Cerebellar cortex (tissue), 1 donor: ENCODE measurements around the gene DOCK3.
"Not testable (repeated sequence)": the region's sequence is repeated elsewhere in the genome, so short reads cannot be mapped to it uniquely, and the experiment has no call there.

Source experiments
- DNase-seq: peaks from one replicate; pipeline ENCODE4 v3.0.0-alpha.2; 2015; ENCODE audit warnings: low spot score

Gene DOCK3

GRCh38 chr3:50804376-50804775 lies 129.6 kb downstream of the DOCK3 start:
- not testable (repeated sequence) for DNase-seq

GRCh38 chr3:50805321-50805720 lies 130.6 kb downstream of the DOCK3 start:
- no peak for DNase-seq

GRCh38 chr3:50806031-50806430 lies 131.3 kb downstream of the DOCK3 start:
- DNase-seq: no peak

DNA sequence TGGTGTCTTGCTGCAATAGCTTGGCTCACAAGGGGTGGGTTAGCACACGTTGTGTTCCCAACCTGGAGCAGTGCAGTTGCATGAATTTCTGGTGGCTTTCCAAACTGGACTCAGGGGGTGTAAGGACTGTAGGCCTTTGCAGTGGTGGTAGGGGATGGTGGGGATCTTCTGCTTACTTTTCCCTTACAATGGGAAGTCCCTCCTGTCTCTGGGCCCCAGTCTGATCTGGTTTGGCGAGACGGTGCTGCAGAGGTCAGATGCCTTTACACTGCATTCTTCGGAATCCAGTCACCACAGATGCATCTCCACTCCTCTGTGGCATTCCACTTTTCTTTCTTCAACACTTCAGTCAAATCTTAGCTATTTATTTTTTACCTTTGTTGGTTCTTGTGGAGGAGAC lies 132.1 kb downstream of the DOCK3 start:
- DNase-seq: no peak

GRCh38 chr3:50807266-50807665 lies 132.5 kb downstream of the DOCK3 start:
- DNase-seq: no peak

DNA sequence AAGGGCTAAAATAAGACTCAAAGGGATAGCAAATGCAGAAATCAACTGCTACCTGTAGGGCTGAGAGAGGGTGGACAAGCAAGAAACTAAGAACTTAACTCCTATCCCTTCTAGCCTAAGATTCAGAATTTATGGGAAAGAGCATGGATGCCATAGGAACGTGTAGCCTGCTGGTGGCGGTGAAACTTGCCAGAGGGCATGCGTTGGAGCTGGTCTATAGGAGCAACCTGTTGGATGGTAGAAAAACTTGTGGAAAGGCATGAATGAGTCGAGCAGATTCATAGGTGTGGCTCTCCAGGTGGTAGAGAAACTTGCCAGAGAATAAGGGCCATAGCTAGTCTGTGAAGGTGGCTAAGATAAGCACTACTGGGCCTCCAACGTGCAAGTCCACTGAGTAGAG lies 137.2 kb downstream of the DOCK3 start:
- no peak for DNase-seq

DNA sequence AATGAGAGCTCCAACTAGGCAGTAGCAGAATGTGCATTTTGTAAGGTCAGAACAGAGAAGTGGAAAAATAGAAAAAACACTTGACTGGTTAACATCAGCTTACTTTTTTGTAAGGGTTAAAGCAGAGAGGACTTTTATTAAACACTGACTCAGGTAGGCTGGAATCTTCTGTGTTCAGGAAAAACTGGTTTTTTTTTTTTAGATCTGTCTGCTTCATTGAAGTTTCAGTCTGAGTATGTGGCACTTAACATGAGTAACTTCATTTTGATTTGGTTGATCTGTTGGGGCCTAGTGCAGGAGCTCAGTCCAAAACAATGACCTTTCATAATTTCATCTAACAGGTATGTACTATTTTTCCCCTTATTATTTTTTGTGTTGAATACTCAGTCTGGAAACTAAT lies 141.1 kb downstream of the DOCK3 start:
- no peak for DNase-seq

DNA sequence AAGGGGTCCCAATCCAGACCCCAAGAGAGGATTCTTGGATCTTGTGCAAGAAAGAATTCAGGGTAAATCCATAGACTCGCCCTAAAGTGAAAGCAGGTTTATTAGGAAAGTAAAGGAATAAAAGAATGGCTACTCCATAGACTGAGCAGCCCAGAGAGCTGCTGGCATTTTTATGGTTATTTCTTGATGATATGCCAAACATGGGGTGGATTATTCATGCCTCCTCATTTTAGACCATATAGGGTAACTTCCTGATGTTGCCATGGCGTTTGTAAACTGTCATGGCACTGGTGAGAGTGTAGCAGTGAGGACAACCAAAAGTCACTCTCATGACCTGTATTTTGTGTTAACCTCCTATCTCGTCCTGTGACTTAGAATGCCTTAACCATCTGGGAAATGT lies 142.2 kb downstream of the DOCK3 start:
- no peak for DNase-seq

DNA sequence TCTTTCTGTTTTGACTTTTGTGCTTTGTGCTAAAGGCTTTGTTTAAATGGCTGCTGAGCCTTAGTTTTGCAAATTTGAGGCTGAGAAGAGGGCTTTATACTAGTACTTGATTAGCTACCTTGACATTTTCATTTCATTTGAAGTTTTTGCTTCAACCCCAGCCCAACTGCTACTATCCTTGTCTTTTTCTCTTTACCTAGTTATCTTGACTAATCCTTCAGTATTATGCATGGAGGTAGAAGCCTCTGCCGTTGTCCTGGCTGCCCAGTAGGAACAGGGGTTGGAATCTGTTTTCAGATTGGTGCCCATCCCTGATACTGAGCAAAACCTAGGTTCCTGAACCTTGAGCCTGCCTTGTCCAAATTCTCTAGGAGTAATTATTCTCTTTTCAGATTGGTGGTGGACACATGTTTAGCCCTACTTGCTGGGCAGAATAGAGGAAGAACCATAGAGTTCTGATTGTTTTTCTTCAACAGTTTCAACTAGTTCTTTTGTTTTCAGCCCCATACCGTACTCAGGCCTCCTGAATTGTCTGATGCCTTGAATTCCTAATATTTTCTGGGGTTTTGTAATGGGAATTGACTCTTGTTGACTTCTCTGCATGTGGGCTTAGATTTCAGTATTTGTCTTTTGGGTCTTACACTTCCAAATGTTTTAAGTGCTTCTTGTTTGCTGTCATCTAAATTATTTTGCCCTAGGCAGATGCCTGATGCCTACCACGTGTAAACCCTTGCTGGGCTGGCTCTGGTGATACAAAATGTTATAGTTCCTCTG lies 143.2 kb downstream of the DOCK3 start:
- DNase-seq: peak; percentile 22

GRCh38 chr3:50819882-50820281 lies 145.2 kb downstream of the DOCK3 start:
- no peak for DNase-seq

GRCh38 chr3:50825841-50826240 lies 151.1 kb downstream of the DOCK3 start:
- DNase-seq: no peak

GRCh38 chr3:50830451-50830850 lies 155.7 kb downstream of the DOCK3 start:
- DNase-seq: no peak

DNA sequence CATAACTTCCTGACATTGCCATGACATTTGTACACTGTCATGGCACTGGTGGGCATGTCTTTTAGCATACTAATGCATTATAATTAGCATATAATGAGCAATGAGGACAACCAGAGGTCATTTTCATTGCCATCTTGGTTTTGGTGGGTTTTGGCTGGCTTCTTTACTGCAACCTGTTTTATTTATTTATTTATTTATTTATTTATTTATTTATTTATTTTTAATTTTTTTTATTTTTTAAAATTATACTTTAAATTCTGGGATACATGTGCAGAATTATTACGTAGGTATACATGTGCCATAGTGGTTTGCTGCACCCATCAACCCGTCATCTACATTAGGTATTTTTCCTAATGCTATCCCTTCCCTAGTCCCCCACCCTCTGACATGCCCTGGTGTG lies 156.3 kb downstream of the DOCK3 start:
- DNase-seq: not testable (repeated sequence)

DNA sequence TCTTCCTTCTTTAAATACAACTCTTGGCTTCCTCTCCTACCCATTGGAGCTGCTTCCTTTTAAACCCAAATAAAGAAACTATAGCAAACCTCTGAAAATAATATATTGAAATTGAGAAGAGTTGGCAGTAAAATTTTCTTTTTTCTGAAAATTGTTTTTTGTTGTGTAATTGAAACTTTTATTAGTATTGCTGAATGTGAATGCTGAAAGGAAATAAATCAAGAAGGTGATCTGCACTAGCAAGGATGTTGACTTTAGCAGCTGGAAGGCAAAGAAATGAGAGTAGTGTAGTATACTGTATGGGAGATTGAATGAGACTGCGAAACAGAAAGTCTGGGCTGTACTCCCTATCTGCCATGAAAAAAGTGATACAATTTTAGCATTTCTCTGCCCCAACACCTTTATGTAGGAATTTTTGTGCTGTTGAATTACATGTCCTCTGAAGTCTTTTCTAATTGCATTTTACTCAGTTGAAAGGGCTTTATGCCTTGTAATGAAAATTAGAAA lies 166.3 kb downstream of the DOCK3 start:
- DNase-seq: no peak

- no peak for DNase-seq
Observed at GRCh38 chr3:50848308-50848707, 173.6 kb downstream of the DOCK3 start.

DNA sequence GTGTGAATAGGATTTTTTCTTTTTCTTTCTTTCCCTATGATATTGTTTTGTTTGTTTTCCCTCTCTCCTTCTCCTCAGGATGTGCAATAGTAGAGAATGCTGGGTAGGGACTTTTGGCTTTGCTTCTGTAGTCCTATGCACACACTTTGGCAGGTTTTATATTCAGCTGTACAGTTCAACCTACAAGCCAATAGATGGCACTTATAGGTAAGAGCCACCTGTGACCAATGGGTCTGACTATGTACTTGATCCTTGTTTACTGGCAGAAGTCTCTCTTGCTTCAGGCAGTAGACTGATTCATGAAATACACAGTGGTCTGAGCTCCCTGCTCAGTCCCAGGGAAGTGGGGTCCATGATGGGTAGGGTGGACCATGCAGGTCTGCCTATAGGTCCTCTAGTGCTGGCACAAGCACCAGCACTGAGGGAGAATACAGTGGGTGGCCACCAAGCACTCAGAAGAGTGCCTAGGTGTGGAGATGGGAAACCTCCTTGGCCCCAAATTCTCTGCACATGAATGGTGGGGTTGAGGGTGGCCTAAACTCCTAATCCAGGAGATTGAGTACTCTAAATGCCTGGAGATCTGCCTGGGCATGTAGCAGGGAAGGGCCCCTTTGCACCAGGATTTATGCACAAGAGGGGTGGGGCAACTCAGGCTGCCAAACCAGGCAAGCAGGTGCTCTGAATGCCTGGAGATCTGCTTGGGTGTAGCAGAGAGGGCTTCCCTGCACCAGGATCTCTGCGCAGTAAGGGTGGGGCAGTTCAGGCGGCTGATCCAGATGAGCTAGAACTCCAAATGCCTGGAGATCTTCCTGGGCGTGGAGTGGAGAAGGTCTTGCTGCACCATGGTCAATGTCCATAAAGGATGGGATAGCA lies 176.1 kb downstream of the DOCK3 start:
- DNase-seq: no peak

DNA sequence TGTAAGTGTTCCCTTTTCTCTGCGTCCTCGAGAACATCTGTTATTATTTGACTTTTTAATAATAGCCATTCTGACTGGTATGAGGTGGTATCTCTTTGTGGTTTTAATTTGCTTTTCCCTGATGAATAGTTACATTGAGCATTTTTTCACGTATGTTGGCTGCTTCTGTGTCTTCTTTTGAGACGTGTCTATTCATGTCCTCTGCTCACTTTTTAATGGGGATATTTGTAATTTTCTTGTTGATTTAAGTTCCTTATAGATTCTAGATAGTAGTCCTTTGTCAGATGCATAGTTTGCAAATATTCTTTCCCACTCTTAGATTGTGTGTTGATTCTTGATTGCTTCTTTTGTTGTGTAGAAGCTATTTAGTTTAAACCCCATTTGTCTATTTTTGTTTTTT lies 179.2 kb downstream of the DOCK3 start:
- no peak for DNase-seq

- peak; percentile 8 for DNase-seq
Observed at GRCh38 chr3:50862221-50862620, 187.5 kb downstream of the DOCK3 start.

DNA sequence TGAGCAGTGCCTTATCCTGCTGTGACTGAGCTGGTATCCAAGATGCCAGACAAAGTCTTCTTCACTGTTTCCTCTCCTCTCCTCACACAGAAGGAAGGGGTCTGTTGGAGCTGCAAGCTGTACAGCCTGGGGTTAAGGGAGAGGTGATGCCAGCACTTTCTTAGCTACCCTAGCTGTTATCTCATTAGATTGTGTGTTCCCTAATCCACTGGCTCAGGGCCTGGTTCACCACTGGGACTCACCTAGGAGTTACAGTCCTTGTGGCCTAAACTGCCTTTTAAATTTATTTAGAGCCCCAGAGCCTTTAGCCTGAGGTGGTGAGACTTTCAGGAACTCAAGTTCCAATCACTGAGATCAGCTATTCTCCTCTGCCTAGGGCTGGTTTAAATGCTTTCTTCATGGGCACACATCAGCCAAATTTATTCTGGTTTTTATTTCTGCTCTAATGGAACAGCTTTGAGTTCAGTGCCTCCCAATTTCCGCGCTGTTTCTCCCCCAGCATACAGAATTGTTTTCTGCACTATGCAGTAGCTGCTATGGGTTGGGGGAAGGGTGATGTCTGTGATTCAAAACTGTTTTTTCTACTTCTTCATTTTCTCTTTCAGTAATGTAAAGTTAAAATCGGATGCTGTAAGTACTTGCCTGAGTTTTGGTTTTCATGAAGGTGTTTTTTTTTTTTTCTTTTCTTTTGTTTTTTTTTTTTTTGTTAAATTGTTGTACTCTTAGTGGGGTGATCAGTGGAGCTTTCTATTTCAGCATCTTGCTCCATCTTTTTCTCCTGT lies 198.8 kb downstream of the DOCK3 start:
- no peak for DNase-seq

GRCh38 chr3:50874876-50875275 lies 200.1 kb downstream of the DOCK3 start:
- not testable (repeated sequence) for DNase-seq

DNA sequence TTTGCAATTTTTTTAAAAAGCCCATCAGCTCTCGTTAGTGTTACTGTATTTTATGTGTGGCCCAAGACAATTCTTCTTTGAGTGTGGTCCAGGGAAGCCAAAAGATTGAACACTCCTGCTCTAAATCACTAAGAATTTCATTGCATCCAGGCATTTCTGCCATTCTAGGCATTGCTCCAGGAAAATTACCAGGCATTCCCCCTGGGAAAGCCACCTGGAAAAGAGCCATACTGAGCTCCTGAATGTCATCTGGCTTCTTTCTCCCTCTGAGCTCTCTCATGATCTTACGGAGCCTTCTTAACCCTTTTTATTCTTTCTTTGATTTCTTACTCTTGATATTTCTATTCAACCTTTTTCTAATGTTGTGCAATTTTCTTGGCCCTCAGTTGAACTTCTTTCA lies 202.2 kb downstream of the DOCK3 start:
- DNase-seq: peak; percentile 71

DNA sequence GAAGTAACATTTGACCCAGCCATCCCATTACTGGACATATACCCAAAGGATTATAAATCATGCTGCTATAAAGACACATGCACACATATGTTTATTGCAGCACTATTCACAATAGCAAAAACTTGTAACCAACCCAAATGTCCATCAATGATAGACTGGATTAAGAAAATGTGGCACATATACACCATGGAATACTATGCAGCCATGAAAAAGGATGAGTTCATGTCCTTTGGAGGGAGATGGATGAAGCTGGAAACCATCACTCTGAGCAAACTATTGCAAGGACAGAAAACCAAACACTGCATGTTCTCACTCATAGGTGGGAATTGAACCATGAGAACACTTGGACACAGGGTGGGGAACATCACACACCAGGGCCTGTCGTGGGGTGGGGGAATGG lies 208.0 kb downstream of the DOCK3 start:
- DNase-seq: not testable (repeated sequence)
